Psoas muscle (tissue), 8 donors: ENCODE data around the gene MARCHF2. TPM values are rescaled to one million over a fixed set of nuclear protein-coding genes. Genes with fewer than 3 reads are reported as not detected.

Experiments used
- ATAC-seq, 4 donors: fragments of 200-7000 bp; cut with Tn5 transposase; one replicate each; pipeline ENCODE4 v1.9.1; 2020; ENCODE audit warnings: moderate library complexity in 3 of 4, mild to moderate bottlenecking in 2 of 4
- DNase-seq, 2 donors: peaks; one replicate each; pipeline ENCODE4 v3.0.0-alpha.2; 2020
- H3K27ac ChIP-seq: fragments of 200-600 bp; one replicate; pipeline ENCODE4 v1.8.0; 2022
- H3K27me3 ChIP-seq, 3 donors: fragments of 200-600 bp in 1 of 3; one replicate each; pipeline versions ENCODE4 v1.6.1 to v1.8.0; 2013 to 2022; ENCODE audit warnings: low read length in 2 of 3, mild to moderate bottlenecking in 2 of 3, moderate library complexity in 1 of 3; ENCODE audit not compliant: insufficient read depth in 3 of 3
- H3K36me3 ChIP-seq, 2 donors: fragments of 200-600 bp in 1 of 2; one replicate each; pipeline versions ENCODE4 v1.6.1 to v1.8.0; 2013 to 2022; ENCODE audit warnings: low read depth in 1 of 2, mild to moderate bottlenecking in 1 of 2, moderate library complexity in 1 of 2; ENCODE audit not compliant: insufficient read depth in 1 of 2
- H3K4me1 ChIP-seq: fragments of 200-600 bp; one replicate; pipeline ENCODE4 v1.8.0; 2022
- H3K4me3 ChIP-seq: fragments of 200-600 bp; one replicate; pipeline ENCODE4 v1.8.0; 2022; ENCODE audit warnings: mild to moderate bottlenecking
- H3K9me3 ChIP-seq: fragments of 200-600 bp; one replicate; pipeline ENCODE4 v1.8.0; 2022
- WGBS, 3 donors: extraction: QIAGEN DNeasy Blood & Tissue Kit; methylation state at CpG; one replicate each; pipeline versions ENCODE4 v1.1.6 to v1.1.7; 2013; 5-methylcytosine and 5-hydroxymethylcytosine counted together
- intact Hi-C, 2 donors: fragments of 100-400 bp; cut with DNase I; formaldehyde crosslinking; loops; one replicate each; pipeline versions ENCODE4 v1.11.0 to v1.14.2; 2022
- polyA plus RNA-seq, 3 donors: library from polyadenylated mRNA; stranded (reverse); fragments of 200-250 nt; gene quantifications; one replicate each; pipeline ENCODE4 v1.2.3, GENCODE V29; 2013
- total RNA-seq, 4 donors: library from RNA; stranded (reverse); fragmentation: NEBNext Ultra II Directional in 2 of 4; extraction: Animal tissue kit (Norgen Biotek cat#: 25700) in 2 of 4; gene quantifications; one replicate each; pipeline versions ENCODE4 v1.2.1 to v1.2.4, GENCODE V29; 2021 to 2023
- TF ChIP-seq, protein P1 (sequence below): fragments of 200-600 bp; IDR thresholded peaks from one replicate; pipeline ENCODE4 v1.8.0; 2022; ENCODE audit warnings: antibody characterized with exemption
- donor health status: healthy with polysubstance abuse.
- donor health status: DM: no; HTN: no; CAD: no; lungs with moderate emphysema.
- donor health status: Bipolar disorder and iron deficiency.
- donor health status: healthy.
- donor health status: DM: yes; HTN: yes; CAD: no.
- donor health status: DM: no; HTN: no; CAD: no.
- donor health status: DM: no; HTN: no; CAD: no.
- donor health status: DM: yes; HTN: yes; CAD: no.

The MARCHF2 gene
- total and polyA plus RNA-seq, 7 donors, result 32.8 to 56.0 (median 49.2) TPM

- Histone ChIP-seq H3K36me3 (no peaks in the 10 kb centered on the region), H3K4me1 (peaks cover 49% of the 10 kb centered on the region), H3K27ac (peak overlapping the region; percentile 89), H3K27me3 (no peaks in the 10 kb centered on the region), H3K9me3 (no peaks in the 10 kb centered on the region), H3K4me3 (peak overlapping the region; percentile 47)
- peak; percentile 38 to 60 for DNase-seq
- intact Hi-C loops, result loop anchor here (2.0 kb wide), 1 partner anchor 29 kb away; no protein-coding TSS in a partner anchor
- no peak for ATAC-seq
- 50 to 63% (median 52%) methylated on average over 23 of the region's 23 CpGs for WGBS, 3 donors
- TF ChIP-seq, protein P1, sequence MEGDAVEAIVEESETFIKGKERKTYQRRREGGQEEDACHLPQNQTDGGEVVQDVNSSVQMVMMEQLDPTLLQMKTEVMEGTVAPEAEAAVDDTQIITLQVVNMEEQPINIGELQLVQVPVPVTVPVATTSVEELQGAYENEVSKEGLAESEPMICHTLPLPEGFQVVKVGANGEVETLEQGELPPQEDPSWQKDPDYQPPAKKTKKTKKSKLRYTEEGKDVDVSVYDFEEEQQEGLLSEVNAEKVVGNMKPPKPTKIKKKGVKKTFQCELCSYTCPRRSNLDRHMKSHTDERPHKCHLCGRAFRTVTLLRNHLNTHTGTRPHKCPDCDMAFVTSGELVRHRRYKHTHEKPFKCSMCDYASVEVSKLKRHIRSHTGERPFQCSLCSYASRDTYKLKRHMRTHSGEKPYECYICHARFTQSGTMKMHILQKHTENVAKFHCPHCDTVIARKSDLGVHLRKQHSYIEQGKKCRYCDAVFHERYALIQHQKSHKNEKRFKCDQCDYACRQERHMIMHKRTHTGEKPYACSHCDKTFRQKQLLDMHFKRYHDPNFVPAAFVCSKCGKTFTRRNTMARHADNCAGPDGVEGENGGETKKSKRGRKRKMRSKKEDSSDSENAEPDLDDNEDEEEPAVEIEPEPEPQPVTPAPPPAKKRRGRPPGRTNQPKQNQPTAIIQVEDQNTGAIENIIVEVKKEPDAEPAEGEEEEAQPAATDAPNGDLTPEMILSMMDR, result no peak
Observed at GRCh38 chr19:8391198-8392016, 21.7 kb upstream of the MARCHF2 start.

GRCh38 chr19:8392017-8392591, 21.0 kb upstream of the MARCHF2 start:
- no peaks in the 10 kb centered on the region for H3K36me3 ChIP-seq
- ATAC-seq (peak; percentile 22 to 43 (median 37)), DNase-seq (peak; percentile 53 to 70)
- intact Hi-C loops, result no loop called here
- H3K27ac ChIP-seq, result peak overlapping the region; percentile 89
- no peaks in the 10 kb centered on the region for H3K9me3 ChIP-seq
- H3K4me3 ChIP-seq, result peak overlapping the region; percentile 47
- H3K27me3 ChIP-seq, result no peaks in the 10 kb centered on the region
- H3K4me1 ChIP-seq, result peaks cover 53% of the 10 kb centered on the region
- TF ChIP-seq, protein P1, result no peak
- WGBS, 3 donors, result 7 to 12% (median 7%) methylated on average over 11 of the region's 11 CpGs

DNA sequence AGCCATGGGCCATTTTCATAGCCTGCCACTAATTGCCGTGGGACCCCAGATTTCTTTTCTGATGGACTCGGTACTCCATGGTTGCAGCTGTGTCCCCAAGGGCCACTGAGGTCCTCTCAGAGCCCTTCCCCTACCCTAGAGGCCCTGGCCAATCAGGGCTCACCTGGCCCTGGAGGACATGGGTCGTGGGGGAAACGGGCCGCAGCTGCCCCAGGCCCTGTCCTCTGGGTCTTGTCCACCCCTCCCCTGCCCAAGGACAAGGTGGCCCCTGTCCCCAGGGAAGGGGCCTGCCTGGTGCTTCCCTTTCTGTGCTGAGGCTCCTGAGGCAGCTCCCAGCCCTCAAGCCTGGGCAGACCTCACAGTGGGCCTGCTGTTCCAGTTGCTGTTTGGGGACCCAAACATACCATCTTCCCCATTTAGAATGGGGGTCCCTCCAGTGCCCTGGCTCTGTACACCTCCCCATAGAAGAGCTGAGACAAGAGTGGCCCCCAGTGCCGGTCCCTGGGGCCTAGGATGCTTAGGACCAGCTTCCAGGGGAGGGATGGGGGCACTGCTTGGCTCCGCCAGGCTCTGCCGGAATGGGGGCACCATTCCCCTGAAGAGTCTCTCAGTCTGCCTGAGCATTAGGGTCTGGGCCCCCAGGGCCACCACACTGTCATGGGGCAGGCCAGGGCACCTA, 19.8 kb upstream of the MARCHF2 start:
- no peaks in the 10 kb centered on the region for H3K27me3 ChIP-seq
- intact Hi-C loops, result no loop called here
- no peaks in the 10 kb centered on the region for H3K36me3 ChIP-seq
- 46 to 66% (median 53%) methylated on average over 8 of the region's 8 CpGs for WGBS, 3 donors
- TF ChIP-seq, protein P1, result no peak
- peak overlapping the region; percentile 47 for H3K4me3 ChIP-seq
- DNase-seq, result peak in 1 of 2 donors; percentile 48
- H3K9me3 ChIP-seq, result no peaks in the 10 kb centered on the region
- ATAC-seq, result no peak
- H3K27ac ChIP-seq, result peak overlapping the region; percentile 89
- H3K4me1 ChIP-seq, result peaks cover 62% of the 10 kb centered on the region

GRCh38 chr19:8393871-8394250, 19.2 kb upstream of the MARCHF2 start:
- Histone ChIP-seq H3K9me3 (no peaks in the 10 kb centered on the region), H3K27ac (peak overlapping the region; percentile 89), H3K4me1 (peaks cover 62% of the 10 kb centered on the region), H3K4me3 (no peak overlapping the region), H3K36me3 (no peaks in the 10 kb centered on the region), H3K27me3 (no peaks in the 10 kb centered on the region)
- TF ChIP-seq, protein P1, result no peak
- intact Hi-C loops, result loop anchor here in 1 of 2 donors (2.0 kb wide), 1 partner anchor 37 kb away; no protein-coding TSS in a partner anchor
- 31 to 59% (median 40%) methylated on average over 8 of the region's 8 CpGs for WGBS, 3 donors
- DNase-seq, result peak in 1 of 2 donors; percentile 58
- no peak for ATAC-seq
